CD14-positive monocyte (primary cell): ENCODE data around the gene GLRA2. TPM values are rescaled to one million over a fixed set of nuclear protein-coding genes. Genes with fewer than 3 reads are reported as not detected.

Source experiments
- DNase-seq, 3 donors: peaks; one replicate each; pipeline ENCODE4 v3.0.0-alpha.2; 2011 to 2022
- H2AFZ ChIP-seq: 2 replicates; pipeline ENCODE4 v1.6.0; 2012; ENCODE audit warnings: mild to moderate bottlenecking, low read depth, low read length, inconsistent platforms; ENCODE audit not compliant: insufficient read depth, poor library complexity, severe bottlenecking
- H3K27ac ChIP-seq, 2 donors: 1 replicate in 1 of 2; 2 replicates in 1 of 2; pipeline ENCODE4 v1.5.1; 2012 to 2013; ENCODE audit warnings: low read length in 2 of 2, control low read depth in 1 of 2, inconsistent platforms in 1 of 2, low read depth in 1 of 2, mild to moderate bottlenecking in 1 of 2
- H3K27me3 ChIP-seq, 2 donors: one replicate each; pipeline versions ENCODE4 v1.6.0 to v1.6.1; 2011 to 2013; ENCODE audit warnings: low read length in 2 of 2; ENCODE audit not compliant: control insufficient read depth in 2 of 2, insufficient read depth in 2 of 2
- H3K36me3 ChIP-seq, 2 donors: replicated peaks in 1 of 2; 1 replicate in 1 of 2; 2 replicates in 1 of 2; pipeline versions ENCODE4 v1.5.1 to v1.6.1; 2012 to 2013; ENCODE audit warnings: low read length in 2 of 2, control low read depth in 1 of 2, inconsistent platforms in 1 of 2, mild to moderate bottlenecking in 1 of 2; ENCODE audit not compliant: insufficient read depth in 2 of 2, control insufficient read depth in 1 of 2
- H3K4me1 ChIP-seq, 2 donors: 1 replicate in 1 of 2; 2 replicates in 1 of 2; pipeline versions ENCODE4 v1.5.1 to v1.6.1; 2012 to 2013; ENCODE audit warnings: low read length in 2 of 2, control low read depth in 1 of 2, inconsistent platforms in 1 of 2, mild to moderate bottlenecking in 1 of 2, moderate library complexity in 1 of 2; ENCODE audit not compliant: insufficient read depth in 2 of 2, control insufficient read depth in 1 of 2
- H3K4me2 ChIP-seq: replicated peaks from 2 replicates; pipeline ENCODE3; 2012; ENCODE audit warnings: low read length, moderate library complexity, mild to moderate bottlenecking; ENCODE audit not compliant: poor library complexity, severe bottlenecking; ENCODE audit errors: extremely low read depth
- H3K4me3 ChIP-seq, 3 experiments: fragments of 200-600 bp in 1 of 3; sonication (generic) in 1 of 3; replicated peaks in 1 of 3; 1 replicate in 2 of 3; 2 replicates in 1 of 3; pipeline ENCODE4 v1.5.1; 2011 to 2013; ENCODE audit warnings: low read length in 3 of 3, mild to moderate bottlenecking in 3 of 3, control low read depth in 2 of 3, low read depth in 2 of 3, inconsistent platforms in 1 of 3, moderate library complexity in 1 of 3
- H3K79me2 ChIP-seq: 2 replicates; pipeline ENCODE4 v1.6.0; 2012; ENCODE audit warnings: mild to moderate bottlenecking, control low read depth, inconsistent platforms, low read length, moderate library complexity; ENCODE audit not compliant: insufficient read depth
- H3K9ac ChIP-seq: 2 replicates; pipeline ENCODE4 v1.6.0; 2017; ENCODE audit warnings: low read length, mild to moderate bottlenecking; ENCODE audit not compliant: insufficient read depth, poor library complexity, severe bottlenecking
- H3K9me3 ChIP-seq, 2 donors: replicated peaks in 1 of 2; 1 replicate in 1 of 2; 2 replicates in 1 of 2; pipeline versions ENCODE4 v1.5.1 to v1.6.1; 2012 to 2013; ENCODE audit warnings: low read length in 2 of 2, control low read depth in 1 of 2; ENCODE audit not compliant: control insufficient read depth in 1 of 2, insufficient read depth in 1 of 2
- H4K20me1 ChIP-seq: 2 replicates; pipeline ENCODE4 v1.6.0; 2012; ENCODE audit warnings: mild to moderate bottlenecking, low read length, control low read depth, moderate library complexity; ENCODE audit not compliant: insufficient read depth
- H3K27ac Mint-ChIP-seq, 7 donors: one replicate each; pipeline ENCODE4 v1.8.0; 2020; ENCODE audit warnings: mild to moderate bottlenecking in 7 of 7, mixed read lengths in 7 of 7, moderate library complexity in 6 of 7, inconsistent platforms in 2 of 7
- H3K27me3 Mint-ChIP-seq, 3 donors: one replicate each; pipeline ENCODE4 v1.8.0; 2021 to 2022; ENCODE audit warnings: low read depth in 3 of 3, mild to moderate bottlenecking in 3 of 3, mixed read lengths in 3 of 3, moderate library complexity in 3 of 3, inconsistent platforms in 1 of 3
- H3K36me3 Mint-ChIP-seq, 2 donors: one replicate each; pipeline ENCODE4 v1.8.0; 2020; ENCODE audit warnings: mixed read lengths in 2 of 2, inconsistent platforms in 1 of 2, mild to moderate bottlenecking in 1 of 2
- H3K4me1 Mint-ChIP-seq: one replicate; pipeline ENCODE4 v1.8.0; 2020; ENCODE audit warnings: mild to moderate bottlenecking, mixed read lengths
- H3K4me3 Mint-ChIP-seq, 2 donors: one replicate each; pipeline ENCODE4 v1.8.0; 2020; ENCODE audit warnings: mild to moderate bottlenecking in 2 of 2, mixed read lengths in 2 of 2, moderate library complexity in 1 of 2
- H3K9me3 Mint-ChIP-seq, 7 donors: one replicate each; pipeline ENCODE4 v1.8.0; 2020 to 2022; ENCODE audit warnings: mixed read lengths in 7 of 7, mild to moderate bottlenecking in 6 of 7, moderate library complexity in 6 of 7, inconsistent platforms in 2 of 7
- CTCF ChIP-seq: fragments of 200-600 bp; IDR thresholded peaks from one replicate; pipeline ENCODE4 v1.8.0; 2022; ENCODE audit warnings: antibody characterized with exemption, mild to moderate bottlenecking
- WGBS: methylation state at CpG from one replicate; pipeline ENCODE4 v1.1.5; 2013; ENCODE audit warnings: missing lambda C conversion rate; ENCODE audit not compliant: insufficient coverage; 5-methylcytosine and 5-hydroxymethylcytosine counted together
- intact Hi-C, 2 donors: fragments of 100-400 bp; cut with micrococcal nuclease; formaldehyde crosslinking; loops; one replicate each; pipeline versions ENCODE4 v1.15.0 to v1.15.1; 2023
- polyA plus RNA-seq, 3 donors: library from polyadenylated mRNA; depleted of rRNA in 1 of 3; unstranded in 2 of 3; stranded (reverse) in 1 of 3; fragments of 300-500 nt in 2 of 3; fragments of >200 nt in 1 of 3; fragmentation: Illumina TruSeq in 2 of 3; gene quantifications; 1 replicate in 2 of 3; 2 replicates in 1 of 3; pipeline ENCODE4 v1.2.3, GENCODE V29; 2012 to 2021

Gene GLRA2
- polyA plus RNA-seq, 3 donors = not detected

DNA sequence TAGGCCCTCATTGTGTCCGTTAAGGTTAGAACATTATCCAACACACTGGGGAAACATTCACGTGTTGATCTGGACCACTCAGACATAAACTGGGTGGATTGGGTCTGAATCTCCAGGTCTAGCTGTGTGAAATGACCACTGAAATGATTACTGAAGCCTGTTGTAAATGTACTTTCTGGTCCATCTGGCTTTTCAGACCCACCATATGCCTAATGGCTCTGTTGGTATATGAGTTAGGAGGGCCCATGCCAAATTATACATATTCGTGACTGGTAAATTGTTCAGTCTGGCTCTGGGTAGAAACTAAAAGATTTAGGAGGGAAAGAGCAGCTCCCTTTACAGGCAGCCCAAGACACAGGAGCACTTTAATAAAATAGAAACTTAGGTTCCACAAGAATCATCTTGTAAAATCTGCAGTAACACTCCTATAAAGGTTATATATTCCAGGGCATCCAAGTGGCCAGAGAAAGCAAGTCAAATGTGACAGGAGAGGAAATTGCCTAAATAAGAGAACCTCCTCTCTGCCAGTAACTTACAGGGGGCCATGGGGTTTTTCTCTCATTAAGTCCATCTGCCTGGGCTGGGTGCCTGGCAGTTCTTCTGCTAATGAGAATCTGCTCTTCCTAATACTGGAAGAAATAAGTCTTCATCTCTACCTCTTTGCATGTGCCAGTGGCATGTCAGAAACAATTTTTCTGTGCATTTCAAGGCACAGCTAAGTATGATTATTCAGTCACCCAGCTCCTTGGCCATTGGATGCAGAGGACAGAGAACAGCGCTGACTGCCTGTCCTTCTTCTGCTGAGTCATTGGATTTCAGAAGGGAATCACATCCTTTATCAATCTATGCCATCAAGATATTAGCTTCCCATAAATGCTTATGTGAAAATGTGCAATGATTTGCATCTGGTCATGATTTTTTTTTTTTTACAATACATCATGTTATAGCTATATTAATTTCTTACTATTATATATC, 112.6 kb downstream of the GLRA2 start:
- Mint-ChIP-seq H3K36me3 (no peaks in the 10 kb centered on the region), H3K4me1 (no peaks in the 10 kb centered on the region), H3K4me3 (no peak overlapping the region), H3K27me3 (peaks cover 0 to 5% (median 0%) of the 10 kb centered on the region in 3 donors), H3K9me3 (no peaks in the 10 kb centered on the region), H3K27ac (no peak overlapping the region)
- DNase-seq = no peak
- H3K4me3 ChIP-seq = no peak overlapping the region
- intact Hi-C loops = no loop called here
- H3K27ac ChIP-seq = no peak overlapping the region
- no peak overlapping the region for H3K9ac ChIP-seq
- no peak for TF ChIP-seq CTCF
- H3K79me2 ChIP-seq = no peaks in the 10 kb centered on the region
- H3K36me3 ChIP-seq = no peaks in the 10 kb centered on the region
- no peaks in the 10 kb centered on the region for H3K4me1 ChIP-seq
- no peak overlapping the region for H2AFZ ChIP-seq
- no peaks in the 10 kb centered on the region for H3K9me3 ChIP-seq
- H3K4me2 ChIP-seq = no peak overlapping the region
- WGBS = no CpG with 5 or more reads among the region's 4 CpGs
- no peaks in the 10 kb centered on the region for H3K27me3 ChIP-seq
- no peaks in the 10 kb centered on the region for H4K20me1 ChIP-seq

DNA sequence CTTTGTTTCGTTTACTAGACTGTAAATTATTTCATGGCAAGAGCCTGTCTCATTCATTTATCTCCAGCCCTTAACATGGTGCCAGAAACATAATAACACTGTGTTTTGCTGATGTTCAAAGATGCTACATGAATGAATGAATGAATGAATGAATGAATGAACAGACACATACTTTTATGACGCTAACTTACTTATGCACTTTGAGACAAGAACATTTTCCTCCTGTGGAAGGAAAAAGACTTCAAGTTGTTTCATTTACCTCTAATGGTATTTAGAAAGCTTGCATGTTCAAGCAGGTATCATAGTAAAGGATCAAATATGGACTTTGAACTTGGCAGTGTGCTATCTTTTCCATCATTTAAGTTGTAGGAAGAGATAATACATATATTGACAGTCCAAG, 131.6 kb downstream of the GLRA2 start:
- H3K4me3 ChIP-seq = no peak overlapping the region
- H3K4me1 ChIP-seq = no peaks in the 10 kb centered on the region
- intact Hi-C loops = no loop called here
- H3K4me2 ChIP-seq = no peak overlapping the region
- H3K9me3 ChIP-seq = no peaks in the 10 kb centered on the region
- no CpG with 5 or more reads among the region's 2 CpGs for WGBS
- Mint-ChIP-seq H3K36me3 (no peaks in the 10 kb centered on the region), H3K9me3 (peaks cover 0 to 3% (median 0%) of the 10 kb centered on the region in 7 donors), H3K27ac (no peak overlapping the region), H3K4me3 (no peak overlapping the region), H3K4me1 (no peaks in the 10 kb centered on the region), H3K27me3 (peaks cover 0 to 1% (median 0%) of the 10 kb centered on the region in 3 donors)
- H3K79me2 ChIP-seq = no peaks in the 10 kb centered on the region
- no peaks in the 10 kb centered on the region for H3K27me3 ChIP-seq
- H3K27ac ChIP-seq = no peak overlapping the region
- no peak overlapping the region for H2AFZ ChIP-seq
- no peaks in the 10 kb centered on the region for H3K36me3 ChIP-seq
- TF ChIP-seq CTCF = no peak
- H4K20me1 ChIP-seq = no peaks in the 10 kb centered on the region
- H3K9ac ChIP-seq = no peak overlapping the region
- DNase-seq = no peak
